GM18951 (cell line): Measurements from ENCODE around the gene SAMM50.

Source experiments
- POLR2A ChIP-seq: IDR thresholded peaks from 4 replicates; pipeline ENCODE4 v1.6.1; 2011; ENCODE audit warnings: mild to moderate bottlenecking; ENCODE audit not compliant: insufficient read length, insufficient read depth; ENCODE audit errors: extremely low read depth
- in situ Hi-C: fragments of 300-500 bp; cut with MboI; formaldehyde crosslinking; loops from one replicate; pipeline ENCODE4 v1.12.0; 2022; ENCODE audit warnings: low sequenced_read_pairs, mixed read lengths, inconsistent platforms; ENCODE audit not compliant: unreplicated experiment

SAMM50 gene

DNA sequence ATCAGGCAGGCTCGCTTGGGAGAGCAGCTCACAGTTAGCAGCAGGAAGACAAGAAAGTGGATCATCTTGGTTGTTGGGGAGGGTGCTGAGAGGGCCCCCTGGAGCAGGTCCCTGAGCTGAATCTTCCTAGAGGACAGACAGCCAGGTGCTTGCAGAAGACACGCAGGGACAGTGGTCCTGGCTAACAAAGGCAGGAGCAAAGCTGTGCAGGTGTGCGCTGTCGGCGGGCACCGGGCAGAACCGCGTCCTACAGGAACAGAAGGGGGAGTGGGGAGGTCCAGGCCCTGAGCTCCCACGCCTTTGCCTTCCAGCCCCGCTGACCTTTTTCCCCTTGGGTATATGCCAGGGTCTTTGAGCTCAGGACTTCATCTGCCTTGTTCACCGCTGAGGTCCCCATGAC is 38.8 kb downstream of the SAMM50 start:
- in situ Hi-C loops = no loop called here
- TF ChIP-seq POLR2A = no peak

DNA sequence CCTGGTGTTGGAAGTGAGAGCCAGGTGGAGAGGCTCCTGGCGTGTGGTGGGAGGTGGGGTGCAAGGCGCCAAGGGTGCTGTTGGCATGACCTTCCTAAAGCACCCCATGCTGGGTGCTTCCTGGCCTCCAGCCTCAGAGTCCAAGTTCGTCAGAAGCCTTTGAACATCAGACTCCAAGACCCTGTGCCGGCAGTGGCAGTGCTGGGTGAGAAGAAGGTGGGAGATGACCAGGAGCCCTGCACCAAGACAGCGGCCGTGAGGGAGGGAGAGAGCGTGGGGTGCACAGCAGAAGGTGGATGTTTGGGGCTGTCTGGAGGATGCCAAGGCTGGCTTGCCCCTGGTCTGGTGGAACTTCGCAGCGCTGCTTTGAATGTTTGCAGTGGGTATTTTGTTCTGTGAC is 39.2 kb downstream of the SAMM50 start:
- TF ChIP-seq POLR2A = no peak
- in situ Hi-C loops = no loop called here

DNA sequence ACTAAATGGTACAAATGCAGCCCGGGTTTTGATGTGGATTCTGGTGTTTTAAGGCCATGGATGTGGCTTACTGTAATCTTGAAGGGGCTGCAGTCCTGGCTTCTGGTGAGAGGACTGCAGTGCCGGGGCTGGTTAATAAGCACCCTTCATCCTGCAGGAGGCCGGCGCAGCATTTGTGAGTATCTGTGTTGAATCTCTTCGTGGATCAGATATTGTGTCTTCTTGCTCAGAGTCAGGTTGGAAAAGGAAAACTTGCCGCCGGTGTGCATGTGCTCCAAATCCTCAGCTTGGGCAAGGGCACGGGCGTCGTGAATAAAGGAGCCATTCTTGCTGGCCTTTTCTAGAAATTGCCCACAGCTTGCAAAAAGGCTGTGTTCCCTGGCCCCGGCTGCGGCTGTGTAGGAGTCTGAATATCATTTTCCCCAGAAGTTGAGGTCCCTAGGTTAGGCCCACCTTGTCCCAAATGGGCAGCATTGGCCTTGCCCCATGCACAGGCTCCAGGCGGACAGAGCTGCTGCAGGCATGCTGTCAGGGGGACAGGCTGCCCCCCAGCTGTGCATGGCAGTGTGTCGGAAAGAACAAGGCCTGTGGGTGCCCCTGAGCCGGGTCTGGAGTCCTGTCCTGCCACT is 39.9 kb downstream of the SAMM50 start:
- in situ Hi-C loops = loop anchor here (5.0 kb wide), 2 partner anchors 77 to 627 kb away; no protein-coding TSS in a partner anchor
- no peak for TF ChIP-seq POLR2A

DNA sequence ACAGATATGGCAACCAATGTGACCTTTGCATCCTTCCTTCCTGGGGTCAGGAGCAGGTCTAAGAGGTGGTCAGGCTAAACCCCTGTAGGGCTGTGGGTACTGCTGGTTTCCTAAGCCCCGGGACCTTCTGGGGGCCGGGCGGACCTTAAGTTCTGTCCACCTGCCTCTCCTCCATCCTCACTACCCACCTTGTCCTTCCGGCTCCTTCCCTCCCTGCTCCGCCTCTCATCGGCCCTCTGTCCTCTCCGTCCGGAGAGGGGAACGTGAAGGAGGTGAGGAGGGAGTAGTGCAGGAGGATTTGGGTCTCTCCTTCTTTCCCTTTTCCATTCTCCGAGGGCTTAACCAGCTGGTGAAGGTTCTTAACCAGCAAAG is 40.5 kb downstream of the SAMM50 start:
- in situ Hi-C loops = loop anchor here (5.0 kb wide), 2 partner anchors 77 to 627 kb away; no protein-coding TSS in a partner anchor
- TF ChIP-seq POLR2A = no peak

DNA sequence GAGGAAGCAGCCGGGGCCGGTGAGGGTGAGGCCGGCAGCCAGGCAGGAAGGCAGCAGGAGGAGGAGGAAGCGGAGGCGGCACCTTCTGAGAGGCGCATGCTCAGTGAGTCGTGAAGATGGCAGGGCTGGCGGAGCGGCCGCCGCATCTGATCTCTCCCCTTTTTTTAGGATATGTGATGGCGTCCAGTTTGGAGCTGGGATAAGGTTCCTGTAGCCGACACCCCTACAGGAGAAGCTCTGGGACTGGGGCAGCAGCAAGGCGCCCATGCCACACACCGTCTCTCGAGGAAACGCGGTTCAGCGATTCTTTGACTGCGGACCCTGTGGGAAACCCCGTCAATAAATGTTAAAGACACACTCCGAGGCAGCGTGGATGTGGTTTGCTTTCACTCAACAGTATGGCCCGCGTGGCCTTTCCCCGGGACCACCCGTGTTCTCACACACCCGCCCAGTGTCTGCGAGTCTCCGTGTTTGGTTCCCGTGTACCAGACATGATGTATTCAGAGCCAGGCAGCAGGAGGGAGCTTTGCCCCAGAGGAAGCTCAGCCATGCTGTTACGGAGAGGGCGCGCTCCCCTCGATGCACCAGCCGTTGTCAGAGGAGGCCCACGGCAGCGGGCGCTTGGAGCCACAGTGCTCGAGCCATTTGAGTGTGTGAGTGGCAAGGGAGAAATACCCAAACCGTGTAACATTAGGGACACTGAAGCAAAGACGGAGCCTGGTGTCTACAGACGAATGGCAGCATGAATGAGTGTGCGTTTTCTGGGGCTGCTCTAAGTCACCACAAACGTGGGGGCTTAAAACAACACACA is 41.1 kb downstream of the SAMM50 start:
- in situ Hi-C loops = loop anchor here (5.0 kb wide), 2 partner anchors 76 to 626 kb away; no protein-coding TSS in a partner anchor
- TF ChIP-seq POLR2A = peak; percentile 63

DNA sequence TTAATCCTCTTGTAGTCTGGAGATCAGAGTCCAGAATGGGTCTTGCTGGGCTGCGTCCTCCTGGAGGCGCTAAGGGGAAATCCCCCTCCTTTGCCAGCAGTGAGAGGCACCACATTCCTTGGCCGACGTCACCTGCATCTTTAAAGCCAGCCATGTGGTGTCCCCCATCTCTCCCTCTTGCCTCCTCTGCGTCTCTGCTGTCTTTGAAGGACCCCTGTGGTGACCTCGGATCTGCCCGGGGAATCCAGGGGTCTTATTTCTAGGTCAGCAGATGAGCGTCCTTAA is 41.7 kb downstream of the SAMM50 start:
- no peak for TF ChIP-seq POLR2A
- in situ Hi-C loops = loop anchor here (5.0 kb wide), 2 partner anchors 75 to 625 kb away; no protein-coding TSS in a partner anchor

DNA sequence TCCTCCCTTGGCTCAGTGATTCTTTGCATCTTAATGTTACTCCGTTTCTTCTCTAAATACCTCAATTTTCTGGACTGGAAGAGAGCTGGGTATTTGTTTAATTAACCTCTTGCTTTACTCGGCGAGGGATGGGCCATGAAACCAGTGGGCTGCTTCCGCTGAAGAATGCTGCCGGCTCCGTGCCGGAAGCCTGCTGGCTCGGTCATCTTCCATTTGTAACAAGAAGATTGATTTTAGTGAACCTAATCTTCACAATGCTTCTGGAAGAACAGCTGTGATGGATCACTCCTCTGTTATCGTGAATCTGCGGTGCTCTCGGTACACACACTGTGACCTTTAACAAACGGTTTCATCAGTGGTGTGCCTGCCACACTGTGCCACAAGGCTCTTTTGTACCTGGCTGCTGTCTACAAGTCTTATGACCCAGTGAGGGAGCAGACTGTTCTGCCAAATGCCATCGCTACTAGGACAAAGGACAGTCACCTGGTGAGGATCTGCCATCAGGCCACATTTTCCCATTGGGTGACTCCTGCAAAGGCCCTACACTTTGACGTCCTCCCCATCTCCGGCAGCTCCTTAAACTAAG is 43.5 kb downstream of the SAMM50 start:
- TF ChIP-seq POLR2A = no peak
- in situ Hi-C loops = loop anchor here (5.0 kb wide), 2 partner anchors 74 to 624 kb away; no protein-coding TSS in a partner anchor

DNA sequence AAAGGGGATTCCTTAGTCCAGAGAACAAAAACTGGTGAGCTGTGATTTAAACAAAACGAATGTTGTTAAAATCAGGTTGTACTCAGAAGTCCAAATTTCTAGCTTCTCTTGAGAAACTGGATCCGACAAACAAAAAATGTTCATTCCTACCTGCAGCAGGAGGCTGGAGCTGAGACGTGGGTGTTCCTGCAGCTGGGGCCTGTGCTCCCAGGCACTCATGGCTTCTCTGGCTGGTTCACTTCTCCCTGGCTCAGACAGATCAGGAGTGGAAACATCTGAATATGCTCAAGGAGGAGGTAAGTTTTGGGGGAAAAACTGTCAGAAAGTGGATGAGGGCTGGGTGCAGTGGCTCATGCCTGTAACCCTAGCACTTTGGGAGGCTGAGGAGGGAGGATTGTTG is 44.1 kb downstream of the SAMM50 start:
- TF ChIP-seq POLR2A = no peak
- in situ Hi-C loops = loop anchor here (5.0 kb wide), 2 partner anchors 73 to 623 kb away; no protein-coding TSS in a partner anchor

DNA sequence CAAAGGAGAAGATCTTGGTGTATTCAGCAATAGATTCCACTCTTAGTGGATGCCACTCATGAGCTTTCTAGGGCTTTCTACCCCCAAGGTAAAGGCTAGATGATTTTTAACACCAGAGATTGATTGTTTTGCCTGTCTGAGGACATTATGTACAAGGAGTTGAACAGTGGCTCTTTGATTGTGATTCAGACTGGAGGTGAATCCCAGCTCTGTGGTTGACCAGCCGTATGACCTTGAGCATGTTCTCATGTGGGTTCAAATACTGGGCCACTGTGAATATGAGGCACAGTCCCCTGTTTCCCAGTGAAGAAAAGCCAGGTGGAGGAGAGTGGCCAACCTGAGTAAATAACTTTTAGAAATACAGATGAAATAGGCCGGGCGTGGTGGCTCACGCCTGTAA is 44.9 kb downstream of the SAMM50 start:
- TF ChIP-seq POLR2A = no peak
- in situ Hi-C loops = no loop called here

DNA sequence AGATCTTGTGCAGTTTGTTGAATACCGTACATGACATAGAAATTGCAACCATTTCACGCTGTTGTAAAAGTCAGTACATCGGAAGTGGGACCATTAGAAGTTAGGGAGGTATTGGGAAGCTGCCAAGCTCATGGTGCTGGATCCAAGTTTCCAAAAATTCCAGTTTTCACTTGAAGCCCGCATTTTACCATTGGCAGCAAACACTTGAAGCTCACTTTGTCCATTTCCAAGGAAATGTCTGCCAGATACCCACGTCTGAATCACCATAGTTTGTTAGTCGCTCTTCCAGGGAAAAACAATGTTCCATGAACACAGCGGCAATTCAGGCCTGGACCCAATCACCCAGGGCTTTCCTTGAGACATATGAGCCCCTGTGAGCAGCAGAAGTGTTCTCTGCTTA is 46.3 kb downstream of the SAMM50 start:
- no peak for TF ChIP-seq POLR2A

DNA sequence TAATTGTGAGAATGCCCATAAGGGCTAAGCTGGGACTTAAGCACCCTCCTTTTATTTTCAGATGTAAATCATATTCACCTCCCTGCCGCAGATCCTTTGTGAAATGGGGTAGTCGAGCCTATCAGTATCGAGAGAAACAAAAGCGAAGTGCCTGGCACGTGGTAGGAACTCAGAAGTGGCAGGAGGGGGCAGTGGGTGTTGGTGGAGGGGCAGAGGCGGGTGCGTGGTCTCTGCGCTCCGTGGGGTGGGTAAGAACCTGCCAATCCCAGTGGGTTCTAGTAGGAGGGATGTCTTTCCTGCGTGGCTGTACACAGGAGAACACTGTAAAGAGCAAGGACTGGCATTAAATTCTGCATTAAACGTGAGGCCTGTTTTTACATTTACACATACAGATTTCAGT is 47.1 kb downstream of the SAMM50 start:
- TF ChIP-seq POLR2A = no peak
- in situ Hi-C loops = no loop called here

More for the DNA sequence above, 46.3 kb downstream of the SAMM50 start:
- in situ Hi-C loops = no loop called here

DNA sequence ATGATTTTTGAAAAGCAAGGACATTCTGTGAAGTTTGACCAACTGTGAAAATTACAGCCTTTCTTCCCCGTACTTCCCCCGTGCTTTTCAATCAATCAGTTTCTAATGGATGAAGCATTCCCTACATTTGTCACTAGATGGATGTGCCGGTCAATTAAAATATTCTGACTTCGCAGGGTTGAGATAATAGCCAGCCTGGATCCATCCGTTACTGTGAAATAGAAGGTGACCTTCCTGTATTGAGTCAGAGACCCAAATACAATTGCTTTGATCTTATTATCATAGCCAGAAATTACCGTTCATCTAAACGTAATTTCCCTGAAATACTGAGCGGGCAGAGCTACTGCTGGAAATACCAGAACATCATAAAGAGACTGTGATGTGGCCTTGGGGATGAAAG is 47.8 kb downstream of the SAMM50 start:
- in situ Hi-C loops = no loop called here
- no peak for TF ChIP-seq POLR2A

DNA sequence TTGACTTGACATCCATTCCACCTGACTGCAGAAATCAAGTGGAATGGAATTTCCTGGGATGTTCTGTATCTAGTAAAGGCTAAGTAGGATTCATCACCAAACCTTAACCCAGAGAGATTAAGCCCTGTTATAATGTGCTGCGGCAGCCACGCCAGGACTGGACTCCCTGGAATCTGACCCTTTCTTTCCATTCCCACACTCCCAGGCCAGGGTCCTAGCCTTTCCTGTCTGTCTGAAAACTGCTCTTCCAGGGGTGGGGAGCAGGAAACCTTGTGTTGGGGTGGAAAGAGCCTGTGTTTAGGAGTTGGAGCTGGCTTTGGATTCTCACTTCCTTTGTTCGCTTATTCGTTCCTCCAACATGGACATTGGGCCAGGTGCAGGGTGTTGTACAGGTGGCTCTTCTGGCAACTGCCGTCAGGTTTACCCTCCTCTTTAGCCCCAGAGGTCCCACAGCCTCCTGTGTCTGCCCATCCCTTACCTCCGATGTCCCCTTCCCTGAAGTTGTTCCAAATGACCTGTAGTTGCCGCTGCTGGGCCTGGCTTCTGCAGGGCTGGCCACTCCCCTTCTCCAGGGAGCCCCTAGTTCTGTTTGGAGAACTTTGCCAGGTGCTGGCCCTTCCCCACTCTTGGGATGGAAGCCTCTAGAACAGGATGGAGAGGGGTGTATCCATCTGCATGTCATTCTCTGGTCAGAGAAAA is 48.3 kb downstream of the SAMM50 start:
- in situ Hi-C loops = no loop called here
- no peak for TF ChIP-seq POLR2A

DNA sequence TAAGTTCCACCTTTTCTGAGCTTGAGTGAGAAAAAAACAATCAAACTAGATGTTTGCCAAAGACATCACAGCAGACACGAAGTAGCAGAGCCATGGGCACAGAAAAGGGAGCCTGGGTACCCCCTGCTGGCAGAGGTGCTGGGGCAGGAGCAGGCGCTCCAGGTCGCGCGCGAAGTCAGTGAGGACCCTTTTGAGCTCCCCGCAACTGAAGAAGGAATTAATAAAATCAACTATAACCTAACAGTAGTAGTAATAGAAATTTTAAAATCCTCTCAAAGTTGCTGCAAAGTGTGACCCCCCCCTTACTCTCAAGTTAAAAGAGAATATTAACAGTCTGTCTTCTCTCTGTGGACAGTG is 48.8 kb downstream of the SAMM50 start:
- in situ Hi-C loops = no loop called here
- TF ChIP-seq POLR2A = no peak

DNA sequence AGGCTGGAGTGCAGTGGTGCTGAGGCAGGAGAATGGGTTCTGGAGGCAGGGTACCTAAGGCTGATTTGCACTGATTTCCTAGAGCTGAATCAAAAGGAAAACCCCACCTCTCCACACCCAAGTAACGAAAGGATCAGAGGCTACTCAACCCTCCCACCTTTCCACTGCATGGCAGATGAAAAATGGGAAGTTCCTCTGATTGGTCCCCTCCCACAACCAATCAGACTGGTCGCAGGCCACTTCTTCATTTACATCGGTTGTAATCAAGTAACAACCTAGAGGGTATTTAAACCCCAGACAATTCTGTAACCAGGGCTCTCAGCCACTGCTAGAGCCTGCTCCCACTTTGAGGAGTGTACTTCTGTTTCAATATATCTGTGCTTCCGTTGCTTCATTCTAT is 50.3 kb downstream of the SAMM50 start:
- TF ChIP-seq POLR2A = no peak
- in situ Hi-C loops = no loop called here
